Chondrocyte (in vitro differentiated cells): ENCODE data around the gene PYGO2. TPM values are rescaled to one million over a fixed set of nuclear protein-coding genes. Genes with fewer than 3 reads are reported as not detected.

Source experiments
- DNase-seq: peaks from one replicate; pipeline ENCODE4 v3.0.0; 2021; ENCODE audit warnings: mixed read lengths, low spot score
- H3K27ac Mint-ChIP-seq: one replicate; pipeline ENCODE4 v1.8.0; 2021; ENCODE audit warnings: mild to moderate bottlenecking, moderate library complexity, mixed read lengths; ENCODE audit not compliant: unreplicated experiment
- H3K27me3 Mint-ChIP-seq: 2 replicates; pipeline ENCODE4 v1.8.0; 2021; ENCODE audit warnings: low read depth, mixed read lengths
- H3K36me3 Mint-ChIP-seq: 2 replicates; pipeline ENCODE4 v1.8.0; 2021; ENCODE audit warnings: low read depth, mixed read lengths
- H3K4me1 Mint-ChIP-seq: 2 replicates; pipeline ENCODE4 v1.8.0; 2021; ENCODE audit warnings: low read depth, mild to moderate bottlenecking, mixed read lengths
- H3K4me3 Mint-ChIP-seq: one replicate; pipeline ENCODE4 v1.8.0; 2021; ENCODE audit warnings: mild to moderate bottlenecking, moderate library complexity, mixed read lengths; ENCODE audit not compliant: unreplicated experiment
- H3K9me3 Mint-ChIP-seq: 2 replicates; pipeline ENCODE4 v1.8.0; 2021; ENCODE audit warnings: low read depth, mixed read lengths
- total RNA-seq: library from RNA; stranded (reverse); gene quantifications from 3 replicates; pipeline ENCODE4 v1.2.1, GENCODE V29; 2021
- TF ChIP-seq, protein P1 (sequence below): fragments of 200-600 bp; sonication (generic); IDR thresholded peaks from 2 replicates; pipeline ENCODE4 v1.5.0; 2021; ENCODE audit warnings: antibody characterized with exemption, mild to moderate bottlenecking, moderate library complexity

PYGO2 gene
- total RNA-seq, 1 donor from 2014 or later: 24.0 TPM

DNA sequence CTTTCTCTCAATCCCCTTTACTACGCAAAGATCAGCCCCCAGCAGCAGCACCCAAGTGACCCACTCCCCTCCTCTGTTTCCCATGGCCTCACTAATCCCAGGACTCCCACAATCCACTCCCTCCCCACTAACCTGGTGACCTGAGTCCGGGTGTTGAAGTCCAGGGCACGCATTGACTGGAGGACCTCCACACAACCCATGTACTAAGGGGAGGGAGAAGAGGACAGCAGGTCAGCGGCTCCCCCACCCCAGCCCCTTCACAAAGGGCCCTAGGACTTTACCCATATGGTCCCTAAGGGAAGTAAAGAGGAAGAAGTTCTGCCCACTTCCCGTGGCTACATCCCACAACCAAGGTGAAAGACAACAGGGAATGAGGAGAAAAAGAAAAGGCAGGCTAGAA is 7.7 kb upstream of the PYGO2 start:
- DNase-seq: no peak
- Mint-ChIP-seq H3K27ac (no peak overlapping the region), H3K9me3 (no peaks in the 10 kb centered on the region), H3K4me3 (no peak overlapping the region), H3K27me3 (no peaks in the 10 kb centered on the region), H3K4me1 (peaks cover 52% of the 10 kb centered on the region), H3K36me3 (peaks cover 15% of the 10 kb centered on the region)
- TF ChIP-seq, protein P1, sequence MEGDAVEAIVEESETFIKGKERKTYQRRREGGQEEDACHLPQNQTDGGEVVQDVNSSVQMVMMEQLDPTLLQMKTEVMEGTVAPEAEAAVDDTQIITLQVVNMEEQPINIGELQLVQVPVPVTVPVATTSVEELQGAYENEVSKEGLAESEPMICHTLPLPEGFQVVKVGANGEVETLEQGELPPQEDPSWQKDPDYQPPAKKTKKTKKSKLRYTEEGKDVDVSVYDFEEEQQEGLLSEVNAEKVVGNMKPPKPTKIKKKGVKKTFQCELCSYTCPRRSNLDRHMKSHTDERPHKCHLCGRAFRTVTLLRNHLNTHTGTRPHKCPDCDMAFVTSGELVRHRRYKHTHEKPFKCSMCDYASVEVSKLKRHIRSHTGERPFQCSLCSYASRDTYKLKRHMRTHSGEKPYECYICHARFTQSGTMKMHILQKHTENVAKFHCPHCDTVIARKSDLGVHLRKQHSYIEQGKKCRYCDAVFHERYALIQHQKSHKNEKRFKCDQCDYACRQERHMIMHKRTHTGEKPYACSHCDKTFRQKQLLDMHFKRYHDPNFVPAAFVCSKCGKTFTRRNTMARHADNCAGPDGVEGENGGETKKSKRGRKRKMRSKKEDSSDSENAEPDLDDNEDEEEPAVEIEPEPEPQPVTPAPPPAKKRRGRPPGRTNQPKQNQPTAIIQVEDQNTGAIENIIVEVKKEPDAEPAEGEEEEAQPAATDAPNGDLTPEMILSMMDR: no peak

DNA sequence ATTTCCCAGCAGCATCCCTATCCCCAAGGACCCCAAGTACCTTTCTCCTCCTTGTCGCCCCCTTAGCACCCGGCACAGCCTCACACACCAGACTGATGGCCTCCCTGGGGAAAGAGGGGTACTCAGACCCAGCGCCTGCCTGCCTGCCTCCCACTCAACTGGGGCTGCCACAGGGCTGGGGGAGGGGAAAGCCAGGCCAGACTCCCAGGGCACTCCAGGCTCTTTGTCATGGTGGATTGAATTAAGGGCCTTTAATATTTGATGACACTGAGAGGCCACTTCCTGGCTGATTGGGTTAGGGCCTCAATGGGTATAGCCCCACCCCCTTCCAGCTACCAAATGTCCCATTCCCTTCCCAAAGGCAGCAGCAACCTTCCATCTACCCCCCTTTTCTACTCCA is 7.1 kb upstream of the PYGO2 start:
- no peak for DNase-seq
- H3K36me3 Mint-ChIP-seq: peaks cover 18% of the 10 kb centered on the region
- H3K4me1 Mint-ChIP-seq: peaks cover 55% of the 10 kb centered on the region
- H3K27ac Mint-ChIP-seq: no peak overlapping the region
- no peaks in the 10 kb centered on the region for H3K9me3 Mint-ChIP-seq
- H3K4me3 Mint-ChIP-seq: no peak overlapping the region
- H3K27me3 Mint-ChIP-seq: no peaks in the 10 kb centered on the region
- TF ChIP-seq, protein P1: no peak

DNA sequence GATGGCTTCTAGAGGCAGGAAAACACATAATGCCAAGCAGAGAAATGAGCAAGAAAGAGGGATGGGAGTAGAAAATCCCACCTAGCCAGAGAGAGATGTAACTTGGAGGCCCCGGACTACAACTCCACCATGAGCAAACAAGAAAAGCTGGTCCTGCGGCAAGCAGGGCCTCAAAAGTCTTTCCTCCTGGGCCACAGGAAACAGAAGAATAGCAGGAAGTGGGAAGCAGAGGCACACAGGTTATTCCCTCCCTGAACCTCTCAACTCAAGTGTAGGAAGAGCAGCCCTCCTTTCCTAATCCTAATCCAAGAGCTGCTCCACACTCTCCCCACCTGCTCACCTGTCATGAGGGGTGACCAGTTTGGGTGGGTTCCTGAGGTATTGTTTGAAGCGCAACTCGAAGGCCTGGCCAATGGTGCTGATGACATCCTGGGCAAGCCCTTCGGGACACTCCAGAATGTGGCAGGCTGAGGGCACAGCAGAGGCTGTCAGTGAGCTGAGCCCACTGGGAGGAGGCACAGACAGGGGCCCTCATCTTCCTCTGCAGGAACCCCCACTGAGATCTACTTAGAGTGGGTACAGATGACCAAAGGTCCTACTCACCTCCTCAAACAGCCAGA is 5.9 kb upstream of the PYGO2 start:
- H3K4me1 Mint-ChIP-seq: peaks cover 61% of the 10 kb centered on the region
- TF ChIP-seq, protein P1: no peak
- H3K27ac Mint-ChIP-seq: peak overlapping the region; percentile 22
- no peak for DNase-seq
- no peaks in the 10 kb centered on the region for H3K27me3 Mint-ChIP-seq
- H3K36me3 Mint-ChIP-seq: peaks cover 22% of the 10 kb centered on the region
- H3K4me3 Mint-ChIP-seq: no peak overlapping the region
- no peaks in the 10 kb centered on the region for H3K9me3 Mint-ChIP-seq

DNA sequence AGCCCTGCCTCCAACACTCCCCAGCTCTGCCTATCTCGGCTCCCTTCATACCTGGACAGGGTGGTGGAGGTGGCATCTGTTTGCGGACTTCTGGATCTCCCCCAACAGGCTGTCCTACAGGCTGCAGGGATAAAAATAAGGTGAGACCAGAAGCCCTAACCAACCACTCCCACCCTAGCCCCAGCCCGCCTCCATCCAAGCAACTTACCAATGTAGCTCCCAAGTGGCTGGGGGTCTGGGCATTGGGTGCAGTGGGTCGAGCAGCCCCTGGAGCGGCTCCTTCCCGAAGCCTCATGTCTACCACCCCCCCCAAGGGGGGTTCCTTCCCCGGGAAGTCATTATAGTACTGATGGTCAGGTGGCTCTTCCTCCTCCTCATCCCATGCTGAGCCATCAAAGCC is 4.5 kb upstream of the PYGO2 start:
- H3K9me3 Mint-ChIP-seq: no peaks in the 10 kb centered on the region
- H3K36me3 Mint-ChIP-seq: peaks cover 22% of the 10 kb centered on the region
- peaks cover 54% of the 10 kb centered on the region for H3K4me1 Mint-ChIP-seq
- H3K27ac Mint-ChIP-seq: peak overlapping the region; percentile 36
- TF ChIP-seq, protein P1: no peak
- peak; percentile 33 for DNase-seq
- H3K4me3 Mint-ChIP-seq: no peak overlapping the region
- no peaks in the 10 kb centered on the region for H3K27me3 Mint-ChIP-seq

DNA sequence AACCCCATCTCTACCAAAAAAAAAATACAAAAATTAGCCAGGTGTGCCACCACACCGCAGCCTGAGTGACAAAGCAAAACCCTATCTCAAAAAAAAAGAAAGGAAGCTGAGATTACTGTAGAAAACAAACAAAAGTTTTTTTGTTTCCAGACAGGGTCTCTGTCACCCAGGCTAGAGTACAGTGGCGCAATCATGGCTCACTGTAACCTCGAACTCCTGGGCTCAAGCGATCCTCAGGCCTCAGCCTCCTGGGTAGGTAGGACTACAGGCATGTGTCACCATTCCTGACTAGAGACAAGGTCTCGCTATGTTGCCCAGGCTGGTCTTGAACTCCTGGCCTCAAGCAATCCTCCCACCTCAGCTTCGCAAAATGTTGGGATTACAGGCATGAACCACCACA is 2.8 kb upstream of the PYGO2 start:
- DNase-seq: no peak
- no peak overlapping the region for H3K4me3 Mint-ChIP-seq
- no peaks in the 10 kb centered on the region for H3K9me3 Mint-ChIP-seq
- H3K4me1 Mint-ChIP-seq: peaks cover 52% of the 10 kb centered on the region
- peaks cover 20% of the 10 kb centered on the region for H3K36me3 Mint-ChIP-seq
- no peaks in the 10 kb centered on the region for H3K27me3 Mint-ChIP-seq
- no peak overlapping the region for H3K27ac Mint-ChIP-seq
- TF ChIP-seq, protein P1: no peak
